NCI-H526 treated with DMSO at 0.1 percent for 48 hours (cell line): Measurements from ENCODE around the gene OR4K5.
A peak's percentile ranks its signal among the peaks of the same experiment; 100 is the strongest.
"Not testable (repeated sequence)": the region's sequence is repeated elsewhere in the genome, so short reads cannot be mapped to it uniquely, and the experiment has no call there.

ENCODE experiments used
- DNase-seq: peaks from one replicate; lab custom pipeline; 2025; lab: John Stamatoyannopoulos, UW

Gene OR4K5

GRCh38 chr14:19920021-19920657 lies at the start of gene OR4K5:
TSS of gene OR4K5 (plus strand) at chr14:19920607. CDS start at chr14:19920607, 0 bp downstream.
- DNase-seq, result no peak

- DNase-seq, result no peak
These were observed 47.2 kb upstream of the OR4K5 start for GRCh38 chr14:19873178-19873577.

- no peak for DNase-seq
These were observed 45.6 kb upstream of the OR4K5 start, which contains the start of gene OR4K2 for GRCh38 chr14:19874842-19875241. TSS of gene OR4K2 (plus strand) at chr14:19875142. CDS start at chr14:19876268, 1,126 bp downstream.

- DNase-seq, result peak; percentile 0
These were observed 42.3 kb upstream of the OR4K5 start for GRCh38 chr14:19878029-19878642.

GRCh38 chr14:19895282-19895681 lies 25.1 kb upstream of the OR4K5 start:
- no peak for DNase-seq

- no peak for DNase-seq
These were observed 19.4 kb upstream of the OR4K5 start for GRCh38 chr14:19900999-19901398.

- no peak for DNase-seq
These were observed 18.0 kb upstream of the OR4K5 start for GRCh38 chr14:19902409-19902808.

- DNase-seq, result no peak
These were observed 13.7 kb upstream of the OR4K5 start for GRCh38 chr14:19906665-19907064.

GRCh38 chr14:19911114-19911513 lies 9.3 kb upstream of the OR4K5 start:
- DNase-seq, result no peak

GRCh38 chr14:19917243-19917642 lies 3.2 kb upstream of the OR4K5 start:
- DNase-seq, result no peak

GRCh38 chr14:19917955-19918518 lies 2.4 kb upstream of the OR4K5 start:
- no peak for DNase-seq

GRCh38 chr14:19918553-19919264 lies 1.7 kb upstream of the OR4K5 start:
- no peak for DNase-seq

- DNase-seq, result no peak
These were observed 10.2 kb downstream of the OR4K5 start, which contains the start of gene OR4K1 for GRCh38 chr14:19930617-19931016. TSS of gene OR4K1 (plus strand) at chr14:19930917. CDS start at chr14:19935667, 4,750 bp downstream.

GRCh38 chr14:19941668-19942067 lies 21.3 kb downstream of the OR4K5 start:
- DNase-seq, result no peak

- no peak for DNase-seq
These were observed 27.1 kb downstream of the OR4K5 start for GRCh38 chr14:19947413-19948090.

- DNase-seq, result no peak
These were observed 28.8 kb downstream of the OR4K5 start for GRCh38 chr14:19949218-19949617.

GRCh38 chr14:19969735-19970134 lies 49.3 kb downstream of the OR4K5 start:
- not testable (repeated sequence) for DNase-seq
